HEK293T (cell line): ENCODE measurements around the gene PCDHGA6.

Experiments
- CTCF ChIA-PET: fragments of 350-600 bp; formaldehyde crosslinking; extraction: SDS; loops from one replicate; lab custom pipeline; 2021; ENCODE audit warnings: antibody characterized with exemption, inconsistent platforms; lab: Yijun Ruan, JAX
- POLR2A ChIA-PET: fragments of 350-600 bp; formaldehyde crosslinking; extraction: SDS; loops from one replicate; lab custom pipeline; 2020; ENCODE audit warnings: antibody characterized with exemption, inconsistent platforms; lab: Yijun Ruan, JAX
- DNase-seq: peaks from one replicate; pipeline ENCODE4 v3.0.0; 2012; ENCODE audit warnings: mixed read lengths; ENCODE audit errors: extremely low spot score
- ARNT ChIP-seq: fragments of 450-650 bp; IDR thresholded peaks from 2 replicates; pipeline ENCODE4 v1.6.1; 2017; ENCODE audit warnings: mild to moderate bottlenecking
- BHLHE40 ChIP-seq: fragments of 450-650 bp; IDR thresholded peaks from 2 replicates; pipeline ENCODE4 v1.6.1; 2016; ENCODE audit warnings: mild to moderate bottlenecking, moderate library complexity, borderline replicate concordance
- CTBP1 ChIP-seq: fragments of 450-650 bp; IDR thresholded peaks from 2 replicates; pipeline ENCODE4 v1.6.1; 2016; ENCODE audit warnings: borderline replicate concordance
- ELF4 ChIP-seq: fragments of 450-650 bp; IDR thresholded peaks from 2 replicates; pipeline ENCODE4 v1.6.1; 2017; ENCODE audit warnings: antibody characterized with exemption
- FOXA1 ChIP-seq: fragments of 450-650 bp; IDR thresholded peaks from 2 replicates; pipeline ENCODE4 v1.6.1; 2016; ENCODE audit warnings: mild to moderate bottlenecking
- FOXK2 ChIP-seq: fragments of 450-650 bp; IDR thresholded peaks from 2 replicates; pipeline ENCODE4 v1.6.1; 2016; ENCODE audit warnings: mild to moderate bottlenecking
- FOXM1 ChIP-seq: fragments of 450-650 bp; IDR thresholded peaks from 2 replicates; pipeline ENCODE4 v1.6.1; 2017; ENCODE audit warnings: mild to moderate bottlenecking, borderline replicate concordance
- HDGF ChIP-seq: fragments of 450-650 bp; IDR thresholded peaks from 2 replicates; pipeline ENCODE4 v1.6.1; 2017; ENCODE audit warnings: antibody characterized with exemption, borderline replicate concordance
- L3MBTL2 ChIP-seq: fragments of 450-650 bp; conservative IDR thresholded peaks from 2 replicates; pipeline ENCODE4 v1.6.1; 2016; ENCODE audit warnings: mild to moderate bottlenecking
- LEF1 ChIP-seq: fragments of 450-650 bp; IDR thresholded peaks from 2 replicates; pipeline ENCODE4 v1.6.1; 2017; ENCODE audit warnings: mild to moderate bottlenecking, borderline replicate concordance
- NFRKB ChIP-seq: fragments of 450-650 bp; IDR thresholded peaks from 2 replicates; pipeline ENCODE4 v1.6.1; 2016; ENCODE audit warnings: mild to moderate bottlenecking, moderate library complexity
- PKNOX1 ChIP-seq: fragments of 450-650 bp; IDR thresholded peaks from 2 replicates; pipeline ENCODE4 v1.6.1; 2016
- SP1 ChIP-seq: fragments of 450-650 bp; IDR thresholded peaks from 2 replicates; pipeline ENCODE4 v1.6.1; 2017
- SUZ12 ChIP-seq: fragments of 450-650 bp; IDR thresholded peaks from 2 replicates; pipeline ENCODE4 v1.6.1; 2016; ENCODE audit warnings: mild to moderate bottlenecking
- TARDBP ChIP-seq: fragments of 450-650 bp; IDR thresholded peaks from 2 replicates; pipeline ENCODE4 v1.6.1; 2016
- ZNF384 ChIP-seq: fragments of 450-650 bp; IDR thresholded peaks from 2 replicates; pipeline ENCODE4 v1.6.1; 2016

The PCDHGA6 gene

DNA sequence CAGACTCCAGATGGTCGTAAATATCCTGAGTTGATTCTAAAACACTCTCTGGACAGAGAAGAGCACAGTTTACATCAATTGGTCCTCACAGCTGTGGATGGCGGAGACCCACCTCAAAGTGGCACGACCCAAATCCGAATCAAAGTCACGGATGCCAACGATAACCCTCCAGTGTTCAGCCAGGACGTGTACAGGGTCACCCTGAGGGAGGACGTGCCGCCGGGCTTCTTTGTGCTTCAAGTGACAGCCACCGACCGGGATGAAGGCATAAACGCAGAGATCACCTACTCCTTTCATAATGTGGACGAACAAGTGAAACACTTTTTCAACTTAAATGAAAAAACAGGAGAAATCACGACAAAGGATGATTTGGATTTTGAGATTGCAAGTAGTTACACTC lies 13.0 kb upstream of the PCDHGA6 start:
- TF ChIP-seq ARNT (no peak), HDGF (no peak), FOXA1 (no peak), PKNOX1 (no peak), L3MBTL2 (no peak), FOXK2 (no peak), BHLHE40 (no peak), CTBP1 (no peak), LEF1 (no peak), NFRKB (no peak), ELF4 (no peak), SUZ12 (no peak), ZNF384 (no peak), SP1 (no peak)
- ChIA-PET POLR2A (no interaction called here), CTCF (no interaction called here)
- DNase-seq = no peak

- DNase-seq = no peak
- CTCF ChIA-PET = no interaction called here
- TF ChIP-seq TARDBP = no peak
- TF ChIP-seq FOXM1 = no peak
- no peak for TF ChIP-seq HDGF
- no peak for TF ChIP-seq SUZ12
- no peak for TF ChIP-seq ELF4
- TF ChIP-seq ZNF384 = no peak
- no peak for TF ChIP-seq BHLHE40
- TF ChIP-seq LEF1 = no peak
- POLR2A ChIA-PET = no interaction called here
These were observed 11.0 kb upstream of the PCDHGA6 start for GRCh38 chr5:141362719-141363118.

GRCh38 chr5:141363952-141364660 lies 9.6 kb upstream of the PCDHGA6 start, which contains the start of gene PCDHGA5:
Gene PCDHGA5, plus strand, starts transcription at chr5:141364162. Its CDS starts 169 bp downstream, at chr5:141364331.
- ChIA-PET POLR2A (no interaction called here), CTCF (interaction anchor here (0.6 kb wide), 1 partner anchor 44 kb away, joined by 3 read pairs; no protein-coding TSS in a partner anchor)
- no peak for TF ChIP-seq SP1
- no peak for TF ChIP-seq FOXM1
- no peak for TF ChIP-seq TARDBP
- no peak for TF ChIP-seq ELF4
- no peak for TF ChIP-seq HDGF
- no peak for DNase-seq

DNA sequence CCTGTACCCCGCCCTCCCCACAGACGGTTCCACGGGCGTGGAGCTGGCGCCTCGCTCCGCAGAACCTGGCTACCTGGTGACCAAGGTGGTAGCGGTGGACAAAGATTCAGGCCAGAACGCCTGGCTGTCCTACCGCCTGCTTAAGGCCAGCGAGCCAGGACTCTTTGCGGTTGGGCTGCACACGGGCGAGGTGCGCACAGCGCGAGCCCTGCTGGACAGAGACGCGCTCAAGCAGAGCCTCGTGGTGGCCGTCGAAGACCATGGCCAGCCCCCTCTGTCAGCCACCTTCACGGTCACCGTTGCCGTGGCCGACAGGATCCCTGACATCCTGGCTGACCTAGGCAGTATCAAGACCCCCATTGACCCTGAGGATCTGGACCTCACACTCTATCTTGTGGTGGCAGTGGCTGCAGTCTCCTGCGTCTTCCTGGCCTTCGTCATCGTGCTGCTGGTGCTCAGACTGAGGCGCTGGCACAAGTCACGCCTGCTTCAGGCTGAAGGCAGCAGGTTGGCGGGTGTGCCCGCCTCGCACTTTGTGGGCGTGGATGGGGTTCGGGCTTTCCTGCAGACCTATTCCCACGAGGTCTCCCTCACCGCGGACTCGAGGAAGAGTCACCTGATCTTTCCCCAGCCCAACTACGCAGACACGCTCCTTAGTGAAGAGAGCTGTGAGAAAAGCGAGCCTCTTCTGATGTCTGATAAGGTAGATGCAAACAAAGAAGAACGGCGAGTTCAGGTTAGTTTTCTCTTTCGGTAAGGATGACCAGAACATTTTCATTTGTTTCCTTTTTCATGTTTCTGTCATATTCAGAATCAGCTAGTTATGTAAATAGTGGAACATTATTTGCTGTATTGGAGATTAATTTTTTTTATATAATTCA lies 7.4 kb upstream of the PCDHGA6 start:
- ChIA-PET POLR2A (no interaction called here), CTCF (no interaction called here)
- no peak for DNase-seq
- TF ChIP-seq BHLHE40 (no peak), ELF4 (no peak), SP1 (no peak), HDGF (no peak), LEF1 (no peak), TARDBP (no peak), L3MBTL2 (no peak), SUZ12 (no peak), FOXM1 (no peak)

DNA sequence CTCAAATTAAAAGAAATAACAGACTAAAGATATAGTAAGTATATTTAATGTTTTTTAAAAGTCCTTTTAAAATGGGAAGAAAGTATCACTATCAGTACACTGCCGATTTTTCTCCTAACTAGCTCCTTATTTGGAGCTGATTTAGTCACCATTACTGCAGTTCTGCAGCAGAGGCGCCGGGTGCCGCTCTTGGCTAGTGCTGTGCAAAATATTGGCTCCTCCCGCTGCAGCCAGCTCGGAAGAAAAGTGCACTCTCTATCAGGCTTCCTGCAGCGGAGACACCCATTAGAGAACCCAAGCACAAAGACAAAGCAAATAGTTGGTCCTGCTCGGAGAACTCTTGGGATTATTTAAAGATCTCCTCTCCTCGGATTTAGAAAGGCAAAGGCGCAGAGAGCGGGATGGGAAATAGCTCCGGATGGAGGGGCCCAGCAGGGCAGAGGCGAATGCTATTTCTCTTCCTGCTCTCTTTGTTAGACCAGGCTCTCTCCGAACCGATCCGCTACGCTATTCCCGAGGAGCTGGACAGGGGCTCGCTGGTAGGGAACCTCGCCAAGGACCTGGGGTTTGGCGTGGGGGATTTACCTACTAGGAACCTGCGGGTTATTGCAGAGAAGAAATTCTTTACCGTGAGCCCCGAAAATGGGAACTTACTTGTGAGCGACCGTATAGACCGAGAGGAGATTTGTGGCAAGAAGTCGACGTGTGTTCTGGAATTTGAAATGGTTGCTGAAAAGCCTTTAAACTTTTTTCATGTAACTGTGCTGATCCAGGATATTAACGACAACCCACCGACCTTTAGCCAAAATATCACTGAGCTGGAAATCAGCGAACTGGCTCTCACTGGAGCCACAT lies 3.5 kb upstream of the PCDHGA6 start, which contains the start of gene PCDHGB3:
Gene PCDHGB3, plus strand, starts transcription at position 249 of the 855 bp plus-strand sequence. Its CDS starts 153 bp downstream, at position 402.
- DNase-seq = peak; percentile 48
- ChIA-PET CTCF (interaction anchor here (0.6 to 1.7 kb wide), 4 partner anchors 51 to 194 kb away, joined by 3 to 6 read pairs (median 4); partner anchors contain the start of gene PCDHGA11), POLR2A (no interaction called here)
- TF ChIP-seq ELF4 (no peak), NFRKB (no peak), TARDBP (no peak), HDGF (no peak), SUZ12 (no peak), L3MBTL2 (no peak)

DNA sequence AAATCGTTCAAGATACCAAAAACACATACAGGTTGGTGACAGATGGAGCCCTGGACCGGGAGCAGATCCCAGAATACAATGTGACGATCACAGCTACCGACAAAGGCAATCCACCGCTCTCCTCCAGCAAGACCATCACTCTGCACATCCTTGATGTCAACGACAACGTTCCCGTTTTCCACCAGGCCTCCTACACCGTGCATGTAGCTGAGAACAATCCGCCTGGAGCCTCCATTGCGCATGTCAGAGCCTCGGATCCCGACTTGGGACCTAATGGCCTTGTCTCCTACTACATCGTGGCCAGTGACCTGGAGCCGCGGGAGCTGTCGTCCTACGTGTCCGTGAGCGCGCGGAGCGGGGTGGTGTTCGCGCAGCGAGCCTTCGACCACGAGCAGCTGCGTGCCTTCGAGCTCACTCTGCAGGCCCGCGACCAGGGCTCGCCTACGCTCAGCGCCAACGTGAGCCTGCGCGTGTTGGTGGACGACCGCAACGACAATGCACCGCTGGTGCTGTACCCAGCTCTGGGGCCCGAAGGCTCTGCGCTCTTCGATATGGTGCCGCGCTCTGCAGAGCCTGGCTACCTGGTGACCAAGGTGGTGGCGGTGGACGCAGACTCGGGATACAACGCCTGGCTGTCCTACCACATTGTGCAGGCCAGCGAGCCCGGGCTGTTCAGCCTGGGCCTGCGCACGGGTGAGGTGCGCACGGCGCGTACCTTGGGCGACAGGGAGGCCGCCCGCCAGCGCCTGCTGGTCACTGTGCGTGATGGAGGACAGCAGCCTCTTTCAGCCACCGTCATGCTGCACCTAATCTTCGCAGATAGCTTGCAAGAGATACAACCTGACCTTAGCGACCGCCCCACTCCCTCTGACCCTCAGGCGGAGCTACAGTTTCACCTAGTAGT lies 1.9 kb upstream of the PCDHGA6 start:
- ChIA-PET CTCF (no interaction called here), POLR2A (no interaction called here)
- DNase-seq = no peak
- TF ChIP-seq FOXM1 (no peak), ELF4 (no peak), L3MBTL2 (no peak), BHLHE40 (no peak), FOXK2 (no peak), FOXA1 (no peak), PKNOX1 (no peak), SUZ12 (no peak)
